ENCODE data around the gene RBM33. TPM values are rescaled to one million over a fixed set of nuclear protein-coding genes. Genes with fewer than 3 reads are reported as not detected.

RBM33 gene
- total and polyA plus RNA-seq, 2 of the 8 experiments (the other 6 are each of a cell fraction or from before 2014, with no cell fraction given) = 16.5 to 64.6 TPM

DNA sequence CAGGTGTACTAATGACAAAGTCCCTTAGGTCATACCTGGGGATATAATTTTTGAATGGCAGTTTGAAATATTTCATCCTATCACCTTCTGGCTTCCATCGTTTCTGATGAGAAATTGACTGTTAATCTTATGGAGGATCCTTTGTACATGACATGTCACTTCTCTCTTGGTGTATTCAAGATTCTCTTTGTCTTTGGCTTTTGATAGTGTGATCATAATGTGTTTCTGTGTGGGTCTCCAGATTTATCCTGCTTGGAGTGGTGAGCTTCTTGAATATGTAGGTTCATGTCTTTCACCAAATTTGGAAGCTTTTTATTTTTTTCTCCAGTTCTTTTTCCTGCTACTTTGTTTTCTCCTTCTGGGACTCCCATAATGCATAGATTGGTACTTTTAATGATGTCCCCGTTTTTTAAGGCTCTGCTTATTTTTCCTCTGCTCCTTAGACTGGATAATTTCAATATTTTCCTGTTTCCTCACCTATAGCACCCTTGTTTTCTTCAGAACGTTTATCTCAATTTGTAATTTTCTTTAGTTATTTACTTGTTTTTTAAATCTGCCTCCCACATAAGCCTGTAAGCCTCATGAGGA is 4.4 kb downstream of the RBM33 start (continued):
- TF ChIP-seq, protein P1, sequence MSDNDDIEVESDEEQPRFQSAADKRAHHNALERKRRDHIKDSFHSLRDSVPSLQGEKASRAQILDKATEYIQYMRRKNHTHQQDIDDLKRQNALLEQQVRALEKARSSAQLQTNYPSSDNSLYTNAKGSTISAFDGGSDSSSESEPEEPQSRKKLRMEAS (IDR thresholded peaks at IDR 0.05) = no peak
- no peak for TF ChIP-seq YY1 (IDR thresholded peaks at IDR 0.05; ENCODE audit: low read depth, low read length)
- no peak for TF ChIP-seq KDM4A (IDR thresholded peaks at IDR 0.05; ENCODE audit: low read depth, low read length, severe bottlenecking)
- no peak for TF ChIP-seq POLR2A (IDR thresholded peaks at IDR 0.05; ENCODE audit: control extremely low read depth in 1 of 2, low read depth in 2 of 2, low read length in 2 of 2)
- TF ChIP-seq PHF8 (conservative IDR thresholded peaks at IDR 0.05; ENCODE audit: low read depth, low read length) = no peak
- no peak for TF ChIP-seq SAP30 (IDR thresholded peaks at IDR 0.05; ENCODE audit: insufficient read depth, insufficient replicate concordance, low read length)
